Ishikawa (cell line): ENCODE results near the gene DPYD.

Experiments used
- CEBPB ChIP-seq: IDR thresholded peaks from 2 replicates; pipeline ENCODE4 v1.6.1; 2012
- EGR1 ChIP-seq: IDR thresholded peaks from 2 replicates; pipeline ENCODE4 v1.6.1; 2012
- EP300 ChIP-seq: IDR thresholded peaks from 2 replicates; pipeline ENCODE4 v1.6.1; 2012; ENCODE audit warnings: borderline replicate concordance
- YY1 ChIP-seq: IDR thresholded peaks from 2 replicates; pipeline ENCODE4 v1.6.1; 2012; ENCODE audit warnings: low read depth

DNA sequence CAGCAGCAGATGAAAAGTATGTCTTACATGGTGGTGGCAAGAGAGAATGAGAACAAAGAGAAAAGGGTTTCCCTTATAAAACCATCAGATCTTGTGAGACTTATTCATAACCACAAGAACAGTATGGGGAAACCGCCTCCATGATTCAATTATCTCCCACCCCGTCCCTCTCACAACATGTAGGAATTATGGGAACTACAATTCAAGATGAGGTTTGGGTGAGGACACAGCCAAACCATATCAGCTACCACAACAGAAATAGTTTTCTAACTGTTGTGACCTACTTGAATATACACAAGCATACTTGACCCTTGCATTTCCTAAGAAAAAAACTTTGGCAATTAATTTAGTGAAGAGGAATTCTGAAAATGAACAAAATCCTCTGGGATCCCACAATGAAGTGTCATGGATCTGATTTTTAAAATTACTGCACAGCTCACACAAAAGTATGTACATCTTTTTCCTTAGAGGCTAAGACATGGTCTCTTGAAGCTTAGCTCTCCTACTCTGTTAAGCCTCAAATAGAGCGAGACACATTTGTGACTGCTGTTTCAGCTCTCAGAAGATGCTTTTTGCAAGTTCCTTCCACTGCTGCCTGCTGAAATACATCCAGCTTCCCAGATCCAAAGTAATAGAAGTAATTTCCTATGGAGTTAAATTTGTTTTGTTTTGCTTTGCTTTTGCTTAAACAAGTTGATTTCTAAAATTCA lies 265.8 kb downstream of the DPYD start:
- TF ChIP-seq CEBPB (no peak), EP300 (no peak), YY1 (no peak), EGR1 (no peak)
